Inflammatory macrophage (primary cell): ENCODE data around the gene ST6GALNAC3.
"Not testable (repeated sequence)": the region's sequence is repeated elsewhere in the genome, so short reads cannot be mapped to it uniquely, and the experiment has no call there.

Experiments used
- DNase-seq, 2 donors: peaks; one replicate each; pipeline ENCODE4 v3.0.0-alpha.2; 2020 to 2022

Gene ST6GALNAC3

DNA sequence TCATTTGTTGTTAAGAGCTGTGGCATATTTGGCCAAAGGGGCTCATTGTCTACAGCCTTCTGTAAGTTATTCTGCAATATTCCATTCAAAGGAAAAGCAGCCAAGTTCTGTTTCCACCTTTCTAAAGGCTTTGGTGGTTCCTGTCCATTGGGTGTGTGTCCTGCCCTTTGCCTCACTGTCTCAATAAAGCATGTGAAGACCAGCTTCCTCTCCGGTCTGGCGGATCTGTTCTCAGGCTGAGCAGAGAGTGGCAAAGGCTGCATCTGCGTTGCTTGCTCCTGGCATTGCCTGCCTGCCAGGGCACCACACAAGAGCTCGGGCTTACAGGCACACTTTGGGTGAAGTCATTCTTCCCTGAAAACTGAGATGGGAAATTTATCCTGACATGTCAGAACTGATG is 34.9 kb downstream of the ST6GALNAC3 start:
- DNase-seq: no peak

DNA sequence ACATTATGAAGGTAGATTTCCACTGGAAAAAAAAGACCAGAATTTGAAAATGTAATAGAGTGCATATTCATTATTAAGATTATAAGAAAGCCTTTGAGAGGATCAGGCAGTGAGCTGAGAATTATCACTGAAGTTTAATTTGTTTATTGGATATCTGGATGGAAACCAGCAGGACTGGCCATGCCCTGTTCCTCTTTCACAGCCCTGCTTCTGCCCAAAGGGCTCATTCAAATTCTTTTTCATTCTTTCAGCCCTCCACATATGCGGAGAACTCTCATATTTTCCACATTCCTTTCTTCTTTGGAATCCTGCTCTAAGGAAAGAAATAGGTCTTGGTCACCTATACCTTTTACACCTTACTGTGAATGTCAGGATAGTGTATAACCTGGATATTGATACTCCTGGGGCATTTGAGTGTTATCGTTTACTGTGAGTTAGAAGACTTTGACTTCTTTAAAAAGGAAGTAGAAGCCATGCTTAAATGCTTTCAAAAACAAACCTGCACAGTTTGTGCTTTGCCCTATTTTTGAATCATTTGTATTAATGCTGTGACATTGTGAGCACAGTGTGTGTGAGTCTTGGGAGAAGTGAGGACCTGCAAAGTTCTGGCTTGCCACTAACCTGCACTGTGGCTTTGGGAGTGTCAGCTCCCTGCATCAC is 35.5 kb downstream of the ST6GALNAC3 start:
- no peak for DNase-seq

DNA sequence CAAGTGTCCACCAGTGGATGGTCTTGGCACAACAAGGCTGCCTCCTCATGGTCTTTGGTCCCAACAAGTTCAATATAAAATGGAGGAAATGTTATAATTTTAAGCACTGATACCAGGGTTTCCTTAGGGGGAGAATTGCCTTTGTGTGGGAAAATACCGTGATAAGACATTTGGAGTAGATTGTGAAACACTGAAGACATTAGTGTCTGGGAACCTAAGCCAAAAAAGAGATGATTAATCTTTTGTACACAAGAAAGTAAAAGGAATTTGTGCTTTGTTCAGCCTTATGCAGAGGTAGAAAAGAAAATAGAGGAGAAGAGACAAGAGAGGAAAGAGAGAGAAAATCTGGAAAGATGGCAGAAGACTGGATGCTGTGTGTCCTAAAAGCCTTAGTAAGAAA is 36.1 kb downstream of the ST6GALNAC3 start:
- DNase-seq: no peak

DNA sequence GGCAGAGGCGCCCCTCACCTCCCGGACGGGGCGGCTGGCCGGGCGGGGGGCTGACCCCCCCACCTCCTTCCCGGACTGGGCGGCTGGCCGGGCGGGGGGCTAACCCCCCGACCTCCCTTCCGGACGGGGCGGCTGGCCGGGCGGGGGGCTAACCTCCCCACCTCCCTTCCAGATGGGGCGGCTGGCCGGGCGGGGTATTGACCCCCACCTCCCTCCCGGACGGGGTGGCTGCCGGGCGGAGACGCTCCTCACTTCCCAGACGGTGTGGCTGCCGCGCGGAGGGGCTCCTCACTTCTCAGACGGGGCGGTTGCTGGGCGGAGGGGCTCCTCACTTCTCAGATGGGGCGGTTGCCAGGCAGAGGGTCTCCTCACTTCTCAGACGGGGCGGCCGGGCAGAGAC is 37.8 kb downstream of the ST6GALNAC3 start:
- DNase-seq: not testable (repeated sequence)

DNA sequence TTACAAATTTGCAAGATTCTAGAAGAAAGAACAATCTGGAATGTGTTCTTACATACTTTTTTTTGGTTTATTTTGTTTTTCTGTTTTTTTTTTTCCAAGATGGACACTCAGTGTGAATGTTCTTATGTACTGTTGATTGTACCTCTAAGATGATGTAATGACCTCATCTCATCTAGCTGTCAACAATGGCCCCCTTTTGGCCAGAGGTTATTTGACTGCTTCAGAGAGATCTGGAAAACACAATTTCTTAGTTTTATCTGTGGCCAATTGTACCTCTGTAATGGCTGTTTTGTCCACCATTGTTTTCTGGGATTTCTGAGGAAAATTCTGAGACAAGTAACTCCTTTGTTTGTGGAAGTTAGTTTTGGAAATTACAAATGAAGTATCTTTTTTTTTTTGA is 38.9 kb downstream of the ST6GALNAC3 start:
- no peak for DNase-seq

DNA sequence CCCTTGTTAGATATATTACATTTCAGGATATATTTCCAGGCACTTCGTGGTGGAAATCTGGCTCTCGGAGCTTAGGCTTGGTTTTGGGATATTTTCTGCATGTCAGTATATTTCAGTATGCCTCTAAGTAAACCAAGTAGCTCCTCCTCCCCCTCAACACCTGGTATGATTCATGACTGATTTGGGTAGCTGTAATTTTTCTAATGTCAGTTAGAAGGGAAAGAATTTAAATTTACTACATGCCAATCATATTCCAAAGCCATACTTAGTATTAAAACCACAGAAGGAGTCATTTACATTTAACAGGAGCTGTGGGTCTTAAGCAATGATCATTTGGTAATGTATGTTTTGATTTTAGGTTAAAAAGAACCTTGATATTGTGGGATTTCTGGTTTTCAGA is 40.6 kb downstream of the ST6GALNAC3 start:
- DNase-seq: no peak

DNA sequence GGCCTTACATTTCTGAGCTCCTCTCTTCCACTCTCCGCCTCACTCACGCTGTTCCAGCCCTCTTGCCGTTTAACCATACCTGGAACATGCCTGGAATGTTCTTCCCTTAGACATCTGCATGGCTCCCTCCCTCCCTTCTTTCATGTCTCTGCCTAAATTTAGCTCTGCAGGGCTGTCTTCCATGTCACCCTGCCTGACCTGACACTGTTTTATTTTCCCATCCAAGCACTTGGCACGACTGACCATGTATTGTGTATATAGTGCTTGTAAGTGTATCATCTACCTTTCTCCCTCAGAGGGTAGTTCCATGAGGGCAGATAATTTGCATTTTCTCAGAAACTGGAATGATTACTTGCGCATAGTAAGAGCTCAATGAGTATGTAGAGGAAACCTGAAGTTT is 47.3 kb downstream of the ST6GALNAC3 start:
- no peak for DNase-seq

DNA sequence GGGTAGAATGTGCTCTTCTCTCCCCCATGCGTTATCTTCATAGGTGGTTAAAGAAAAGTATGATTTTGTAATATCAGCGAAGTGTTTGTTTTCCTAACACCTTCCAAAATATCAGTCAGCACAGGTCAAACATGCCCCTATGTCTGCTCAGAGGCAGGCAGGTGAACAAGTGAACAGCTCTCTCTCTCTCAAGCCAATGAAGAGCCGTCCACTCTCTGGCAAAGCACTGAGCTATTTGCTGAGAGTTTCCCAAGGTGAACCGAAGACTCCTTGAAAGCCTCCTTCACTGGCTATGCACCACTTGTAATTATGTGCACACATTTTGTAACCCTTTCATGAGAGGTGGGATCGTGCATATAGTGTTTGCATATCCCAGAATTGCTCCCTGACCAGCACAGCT is 47.7 kb downstream of the ST6GALNAC3 start:
- DNase-seq: no peak

DNA sequence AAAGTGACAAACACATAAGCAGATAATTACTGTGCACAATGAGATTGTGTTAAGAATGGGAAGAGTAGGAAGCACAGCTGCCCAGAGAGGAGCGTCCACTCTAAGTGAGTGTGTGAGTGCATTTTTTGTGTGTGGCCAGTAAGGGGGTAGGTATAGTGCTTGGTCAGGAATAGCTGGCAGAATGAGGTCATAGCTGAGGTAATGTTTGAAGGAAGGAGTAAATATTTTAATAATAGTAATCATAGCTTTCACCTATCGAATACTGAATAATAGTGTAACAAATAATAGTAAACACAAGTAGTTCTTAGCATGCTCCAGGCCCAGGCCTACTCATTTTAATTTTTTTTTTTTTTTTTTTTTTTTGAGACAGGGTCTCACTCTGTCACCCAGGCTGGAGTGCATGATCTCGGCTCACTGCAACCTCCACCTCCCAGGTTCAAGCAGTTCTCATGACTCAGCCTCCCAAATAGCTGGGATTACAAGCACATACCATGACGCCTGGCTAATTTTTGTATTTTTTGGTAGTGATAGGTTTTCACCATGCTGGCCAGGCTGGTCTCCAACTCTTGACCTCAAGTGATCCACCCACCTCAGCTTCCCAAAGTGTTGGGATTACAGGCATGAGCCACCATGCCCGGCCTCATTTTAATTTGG is 49.0 kb downstream of the ST6GALNAC3 start:
- DNase-seq: not testable (repeated sequence)

DNA sequence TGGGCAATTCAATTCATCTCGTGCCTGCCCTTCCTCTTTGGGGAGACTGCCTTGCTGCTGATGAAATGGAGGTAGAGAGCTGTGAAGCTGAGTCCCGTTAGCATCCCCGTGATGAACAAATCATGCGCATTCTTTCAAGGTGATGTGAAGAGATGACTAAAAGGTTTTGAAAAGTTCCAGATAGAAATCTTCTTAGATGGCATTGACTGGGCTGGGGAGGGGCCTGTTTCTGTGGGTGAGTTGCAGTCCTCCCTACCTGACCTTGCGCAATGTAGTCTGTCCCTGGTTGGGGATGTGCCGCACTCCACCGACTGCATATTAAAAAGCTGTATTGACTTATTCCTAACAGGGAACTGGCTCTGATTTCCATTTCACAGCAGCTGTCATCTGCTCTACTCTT is 49.6 kb downstream of the ST6GALNAC3 start:
- no peak for DNase-seq

DNA sequence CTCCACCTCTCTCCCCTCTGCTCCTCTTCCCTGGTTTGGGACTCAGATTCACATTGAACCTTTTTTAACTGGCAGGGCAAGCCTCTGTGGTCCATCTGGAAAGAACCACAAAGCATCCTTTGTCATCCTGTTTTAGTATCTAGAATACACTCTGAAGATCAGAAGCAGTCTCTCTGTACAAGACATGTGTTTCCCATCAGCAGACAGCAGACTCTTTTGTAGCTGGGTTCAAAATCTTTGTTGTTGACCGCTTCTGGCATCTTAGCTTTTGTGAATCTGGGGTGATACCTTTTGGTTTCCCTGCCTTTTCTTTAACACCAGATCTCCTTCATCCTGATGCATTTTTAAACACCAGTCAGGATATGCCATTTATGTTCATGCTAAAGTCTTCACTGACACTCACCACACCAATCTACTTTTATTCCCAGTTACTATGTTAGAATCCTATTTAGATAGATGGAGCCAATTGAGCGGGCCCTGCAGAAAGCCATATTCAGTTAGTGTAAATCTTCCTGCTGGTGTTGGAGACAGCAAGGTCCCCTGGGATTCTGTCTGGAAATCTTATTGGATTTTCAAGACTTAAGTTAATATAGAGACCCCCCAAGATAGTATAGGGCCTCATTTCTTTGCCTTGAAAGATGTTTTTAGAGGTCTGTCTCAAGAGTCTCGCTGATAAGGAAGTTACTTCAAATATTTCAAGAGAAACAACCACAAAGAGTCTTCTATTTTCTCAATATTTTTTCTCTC is 51.1 kb downstream of the ST6GALNAC3 start:
- DNase-seq: no peak

DNA sequence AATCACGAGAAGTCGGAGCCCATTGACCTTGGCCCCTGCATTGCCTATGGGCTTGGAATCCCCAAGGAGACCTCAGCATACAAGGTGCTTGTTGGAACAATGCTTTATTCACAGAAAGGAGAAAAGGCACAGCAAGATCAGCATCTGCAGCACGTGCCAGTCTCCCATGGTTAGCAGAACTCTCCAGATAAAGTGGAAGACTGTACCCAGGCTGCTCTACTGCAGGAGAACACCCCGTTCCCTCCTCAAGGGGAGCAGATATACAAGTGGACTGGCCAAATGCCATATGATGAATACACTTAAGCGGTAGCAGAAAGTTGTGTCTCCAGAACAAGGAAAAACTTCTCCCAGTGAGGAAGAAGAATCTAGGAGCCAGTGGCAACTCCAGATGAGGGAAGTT is 53.5 kb downstream of the ST6GALNAC3 start:
- DNase-seq: no peak

DNA sequence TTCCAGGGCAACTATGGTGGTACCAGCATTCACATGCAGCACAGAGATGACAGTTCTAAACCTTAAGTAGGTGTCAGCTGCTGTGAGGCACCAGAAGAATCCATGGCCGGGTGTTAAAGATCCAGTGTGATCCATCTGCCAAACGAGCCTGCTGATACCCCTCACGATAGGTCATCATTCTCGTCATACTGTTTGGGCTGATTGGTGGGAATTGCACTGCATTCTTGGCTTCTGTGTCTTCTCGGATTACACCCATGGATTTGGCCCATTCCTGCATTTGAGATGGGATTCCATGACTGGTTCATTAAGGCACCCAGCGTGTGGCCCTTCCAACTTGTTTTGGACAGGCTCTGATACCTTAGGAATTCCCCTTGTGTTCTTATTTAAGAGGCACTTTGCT is 55.2 kb downstream of the ST6GALNAC3 start:
- DNase-seq: no peak

DNA sequence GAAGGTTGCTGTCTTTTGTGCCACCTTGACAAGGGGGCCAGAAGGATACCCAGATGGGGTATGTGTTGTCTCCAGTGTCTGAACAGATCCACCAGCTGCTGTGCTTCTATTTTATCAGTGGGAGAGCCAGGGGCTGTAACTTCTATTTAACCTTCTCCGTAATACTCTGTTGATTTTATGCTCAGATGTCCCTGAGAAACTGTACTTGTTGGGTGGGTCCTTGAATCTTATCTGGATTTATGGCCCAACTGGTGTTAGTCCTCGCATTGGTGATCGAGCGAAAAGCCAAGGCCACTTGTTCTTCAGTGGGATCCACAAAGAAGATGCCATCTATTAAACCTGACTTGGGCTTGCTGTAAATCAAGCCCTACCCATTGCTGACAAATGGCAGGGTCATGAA is 56.4 kb downstream of the ST6GALNAC3 start:
- no peak for DNase-seq

DNA sequence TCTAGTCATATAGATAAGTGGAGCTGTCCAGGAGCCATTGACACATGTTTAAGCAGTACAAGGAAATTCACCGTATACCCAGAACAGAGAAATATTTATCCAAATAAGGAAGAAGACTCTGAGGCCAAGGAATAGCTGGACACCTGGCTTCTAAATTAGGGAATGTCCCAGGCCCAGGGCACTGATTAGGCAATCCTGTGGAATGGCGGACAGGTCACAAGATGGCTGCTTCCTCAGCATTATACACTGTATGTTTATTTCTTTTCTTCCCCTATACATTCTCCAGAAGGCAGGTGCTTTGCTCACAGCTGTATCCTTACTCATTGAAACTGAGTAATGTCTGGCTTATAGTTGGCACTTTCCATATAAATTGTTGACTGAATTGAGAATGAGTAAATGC is 59.4 kb downstream of the ST6GALNAC3 start:
- no peak for DNase-seq

DNA sequence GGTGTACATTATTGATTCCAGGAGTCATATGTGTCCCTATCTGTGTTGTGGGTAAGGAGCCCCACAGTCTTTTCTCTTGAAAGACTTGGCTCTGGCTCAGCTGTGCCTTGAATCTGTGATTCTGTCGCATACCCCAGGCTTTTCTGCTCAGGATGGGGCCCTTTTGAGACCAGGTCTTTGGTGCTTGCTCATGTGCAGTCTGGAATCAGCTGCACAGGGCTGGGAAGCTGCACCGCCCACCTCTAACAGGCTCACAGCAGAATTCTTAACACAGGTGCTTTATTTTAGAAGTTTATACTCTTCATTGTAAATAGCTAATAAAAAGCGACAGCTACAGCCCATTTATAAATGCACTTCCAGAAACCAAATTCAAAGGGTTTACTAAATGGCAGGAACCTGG is 61.3 kb downstream of the ST6GALNAC3 start:
- DNase-seq: no peak

DNA sequence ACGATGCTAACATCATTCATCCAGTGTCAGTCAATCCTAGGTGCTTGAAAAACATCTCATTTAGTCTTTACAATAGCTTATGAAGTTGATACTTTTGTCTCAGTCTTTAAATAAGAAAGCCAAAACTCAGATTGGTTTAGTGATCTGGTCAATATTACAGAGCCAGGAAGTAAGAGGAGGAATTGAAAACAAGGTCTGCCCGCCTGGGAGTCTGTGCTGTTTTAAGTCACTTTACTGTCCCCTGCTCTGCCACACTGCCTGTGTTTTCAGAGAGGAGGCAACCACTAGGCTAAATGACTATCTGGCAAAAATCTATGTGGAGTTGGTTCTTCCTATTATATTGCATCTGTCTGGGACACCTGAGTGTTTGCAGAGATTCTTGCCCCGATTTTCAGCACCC is 62.3 kb downstream of the ST6GALNAC3 start:
- DNase-seq: no peak

DNA sequence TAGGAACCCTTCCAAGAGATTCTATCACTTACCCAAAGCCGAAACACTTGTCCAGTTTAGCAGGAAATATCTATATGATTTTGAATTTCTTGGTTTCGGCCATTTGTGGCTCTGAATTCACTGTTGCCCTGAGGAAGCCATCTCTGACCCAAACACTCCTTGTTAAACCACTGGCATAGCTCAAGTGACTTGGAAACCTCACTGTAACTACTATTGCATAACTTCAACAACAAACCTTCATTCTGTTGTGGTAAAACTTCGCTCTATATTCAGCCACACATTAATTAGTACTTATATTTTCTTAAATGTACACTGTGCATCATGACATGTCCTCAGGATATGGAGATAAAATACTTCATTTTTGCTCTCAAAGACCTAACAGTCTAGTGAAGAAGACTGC is 63.2 kb downstream of the ST6GALNAC3 start:
- DNase-seq: no peak

DNA sequence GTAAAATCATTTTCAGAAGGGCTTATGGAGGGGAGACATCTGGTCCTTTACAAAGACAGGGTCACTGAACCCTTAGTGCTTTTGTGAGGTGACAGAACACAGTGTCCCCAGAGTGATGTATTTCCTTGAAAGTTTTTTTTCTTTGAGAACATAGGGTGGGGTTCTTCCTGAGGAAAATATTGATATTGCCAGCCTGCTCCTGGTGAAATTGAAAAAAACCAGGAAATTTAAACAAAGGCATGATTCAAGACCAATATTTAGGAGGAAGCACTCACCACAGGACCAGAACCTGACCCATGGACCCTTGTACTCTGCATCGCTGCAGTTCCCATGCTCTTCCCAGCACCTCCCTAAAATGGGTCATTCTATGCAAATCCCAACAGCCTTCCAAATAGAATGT is 63.7 kb downstream of the ST6GALNAC3 start:
- DNase-seq: no peak

DNA sequence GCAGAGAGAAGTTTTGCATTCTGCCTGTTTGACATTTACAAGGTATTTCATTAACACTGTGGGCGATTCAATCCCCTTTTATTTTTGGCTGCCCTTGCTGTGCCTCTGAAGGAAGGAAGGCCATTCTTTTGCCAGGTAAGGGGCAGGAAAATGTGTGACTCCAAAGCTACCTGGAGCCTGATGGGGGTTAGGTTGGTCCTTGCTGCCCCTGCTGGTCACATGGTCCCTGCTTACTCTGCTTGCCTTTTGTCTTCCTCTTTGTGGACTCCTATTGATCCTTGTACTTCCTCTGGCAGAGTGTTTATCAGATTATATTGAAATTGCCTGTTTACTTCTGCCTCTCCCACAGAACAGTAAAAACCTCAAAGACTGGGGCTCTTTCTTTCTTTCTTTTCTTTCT is 65.7 kb downstream of the ST6GALNAC3 start:
- no peak for DNase-seq

DNA sequence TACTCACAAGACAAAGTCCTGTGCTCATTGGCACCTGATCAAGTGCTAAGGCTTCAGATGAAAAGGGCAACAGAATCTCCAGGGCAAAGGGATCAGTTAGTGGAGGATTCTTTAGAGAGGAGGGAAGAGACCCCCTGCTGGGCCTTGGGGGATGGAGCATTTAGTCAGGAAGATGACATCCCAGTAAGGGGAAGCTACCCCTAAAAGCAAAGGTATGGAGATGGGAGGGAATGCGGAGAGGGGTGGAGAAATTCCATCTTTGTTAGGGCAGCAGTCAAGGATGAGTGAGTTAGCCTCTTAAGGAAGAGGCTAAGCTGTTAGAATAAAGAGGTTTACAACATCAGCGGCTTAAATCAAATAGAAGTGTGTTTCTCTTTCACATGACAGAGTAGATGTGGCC is 67.4 kb downstream of the ST6GALNAC3 start:
- DNase-seq: no peak

DNA sequence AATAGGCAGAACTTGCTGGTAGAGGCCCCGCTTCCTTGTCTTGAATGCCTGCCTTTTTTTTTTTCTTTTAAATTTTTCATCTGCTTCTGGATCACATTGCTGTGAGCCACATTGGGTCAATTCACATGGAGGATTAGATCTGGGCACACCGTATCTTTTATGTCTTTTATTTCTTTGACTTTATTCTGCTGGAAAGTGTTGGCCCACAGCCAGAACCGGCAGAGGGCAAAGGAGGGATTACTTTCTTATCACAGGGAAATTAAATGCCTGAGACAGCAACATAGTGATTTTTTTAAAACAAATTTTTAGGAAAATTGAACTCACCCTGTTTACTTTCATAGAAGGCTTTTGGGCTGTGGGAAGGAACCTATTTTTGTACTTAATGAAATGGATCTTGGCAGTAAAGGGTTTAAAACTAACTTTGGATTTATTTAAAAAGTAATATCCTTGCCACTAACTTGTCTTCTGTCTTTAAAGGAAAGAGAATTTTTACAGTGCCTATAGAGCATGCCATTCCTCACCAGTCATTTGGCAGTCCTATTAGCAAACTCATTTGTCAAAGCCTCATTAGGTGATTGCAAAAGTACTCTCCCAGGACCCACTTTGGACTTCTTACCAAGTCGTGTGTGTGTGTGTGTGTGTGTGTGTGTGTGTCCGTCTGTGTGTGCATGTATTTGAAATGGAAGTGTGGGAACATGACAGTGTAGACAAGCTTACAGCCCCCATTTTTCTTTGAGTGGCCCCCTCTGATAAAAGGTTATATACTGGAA is 68.4 kb downstream of the ST6GALNAC3 start:
- no peak for DNase-seq

DNA sequence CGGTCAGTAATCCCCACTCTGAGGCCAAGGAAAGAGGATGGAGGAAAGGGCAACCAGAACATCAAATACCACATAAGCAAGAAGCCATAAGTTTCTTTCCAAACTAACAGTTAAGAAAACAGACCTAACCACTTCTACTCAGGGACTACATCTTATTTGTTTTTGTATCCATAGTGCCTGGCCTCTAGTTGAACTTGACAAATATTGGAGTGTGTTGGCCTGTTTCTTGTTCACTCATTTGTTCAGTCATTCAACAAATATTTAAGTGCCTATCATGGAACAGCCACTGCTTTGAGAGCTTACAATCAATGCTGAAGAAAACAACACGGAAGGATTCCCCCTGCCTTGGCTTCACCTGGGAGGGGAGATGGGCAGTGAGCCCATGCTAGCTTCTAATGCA is 69.7 kb downstream of the ST6GALNAC3 start:
- DNase-seq: no peak
